GM21423 (cell line): ENCODE measurements around the gene IFNE.
"Not testable (repeated sequence)": the region's sequence is repeated elsewhere in the genome, so short reads cannot be mapped to it uniquely, and the experiment has no call there.

ENCODE experiments used
- ATAC-seq: cut with Tn5 transposase; IDR thresholded peaks from one replicate; pipeline ENCODE4 v1.9.1; 2021; ENCODE audit warnings: mild to moderate bottlenecking, moderate library complexity; ENCODE audit not compliant: unreplicated experiment

IFNE gene

DNA sequence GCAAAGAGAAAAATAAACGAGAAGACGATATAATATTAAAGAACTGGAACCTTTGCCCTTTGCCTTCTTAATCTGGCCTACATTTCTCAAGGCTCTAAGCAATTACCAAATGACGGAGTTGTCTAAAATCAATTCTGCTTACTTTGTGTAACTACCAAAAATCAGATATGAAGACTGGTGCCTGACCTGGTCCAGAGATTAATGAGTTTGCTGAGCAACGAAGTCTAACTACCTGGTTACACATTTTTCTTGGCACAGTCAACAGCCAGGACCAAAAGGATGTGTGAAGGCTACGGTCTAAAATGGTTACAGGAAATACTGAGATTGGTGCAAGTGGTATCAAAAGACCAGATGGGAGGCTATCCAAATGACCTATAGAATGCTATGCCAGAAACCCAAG is 17.8 kb upstream of the IFNE start:
- no peak for ATAC-seq

DNA sequence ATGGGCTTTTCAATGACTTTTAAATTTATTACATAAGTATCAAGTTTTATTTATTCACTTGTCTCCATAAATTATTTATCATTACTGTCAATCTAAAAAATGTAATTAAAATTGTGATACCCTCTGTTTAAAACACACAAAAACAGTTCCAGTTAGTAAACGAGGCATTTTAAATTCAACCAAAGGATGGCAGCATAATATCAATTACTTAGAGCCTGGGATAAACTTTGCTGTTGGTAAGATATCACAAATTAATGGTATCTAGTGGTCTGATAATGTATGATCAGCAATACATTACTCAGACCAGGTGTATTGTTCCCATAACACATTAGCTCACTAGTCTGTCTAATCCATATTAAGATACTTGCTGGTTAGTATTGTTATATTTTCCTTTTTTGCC is 9.6 kb upstream of the IFNE start:
- no peak for ATAC-seq

DNA sequence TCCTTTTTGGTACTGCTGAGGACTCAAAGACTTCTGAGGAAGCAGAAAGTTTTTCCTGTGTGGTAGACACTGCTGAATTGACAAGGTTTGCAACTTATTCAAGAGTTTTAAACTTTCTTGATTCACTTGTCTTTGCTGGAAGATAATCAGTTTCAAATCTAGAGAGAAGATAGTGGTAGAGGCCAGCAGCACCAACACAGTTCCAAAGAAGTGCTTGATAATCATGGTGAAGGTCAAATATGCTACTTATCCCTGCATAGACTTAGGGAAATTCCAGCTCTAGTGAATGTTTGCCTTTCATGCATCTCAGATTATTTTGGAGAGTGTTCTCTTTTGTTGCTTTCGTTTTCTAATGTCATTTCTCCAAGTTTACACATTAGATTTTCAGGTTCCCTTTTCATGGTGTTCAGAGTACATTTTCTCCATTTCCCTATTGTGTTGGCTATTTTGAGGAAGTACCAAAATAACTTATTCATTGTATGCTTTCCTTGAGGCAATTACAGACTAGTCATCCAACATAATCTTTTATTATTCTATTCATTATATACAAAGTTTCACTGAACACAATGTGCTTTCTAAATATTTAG is 550 bp downstream of the IFNE start:
- ATAC-seq, result no peak

DNA sequence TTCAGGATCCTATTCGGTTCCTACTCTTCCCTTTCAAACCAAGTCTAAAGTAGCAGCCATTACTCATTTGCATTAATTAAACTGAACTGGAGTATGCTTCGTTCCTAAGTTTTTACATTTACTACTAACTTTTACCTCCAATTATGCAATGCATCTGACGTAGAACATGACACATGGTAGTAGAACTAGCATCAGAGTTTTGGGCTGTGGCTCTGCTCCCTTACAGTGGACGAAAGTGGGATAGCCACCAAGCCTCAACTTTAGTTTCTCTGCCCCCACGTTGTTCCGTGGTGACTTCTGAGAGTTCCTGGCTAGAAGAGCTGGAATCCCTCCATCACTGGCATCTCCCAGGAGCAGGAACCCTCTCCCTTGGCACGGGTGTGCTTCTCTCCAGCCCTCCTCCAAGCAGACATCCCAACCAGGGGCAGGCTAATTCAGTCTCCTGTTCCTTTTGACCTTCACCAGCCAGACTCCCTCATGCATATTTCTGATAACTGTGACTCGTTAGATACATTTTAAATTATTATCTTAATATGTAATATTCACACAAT is 2.9 kb downstream of the IFNE start:
- no peak for ATAC-seq

DNA sequence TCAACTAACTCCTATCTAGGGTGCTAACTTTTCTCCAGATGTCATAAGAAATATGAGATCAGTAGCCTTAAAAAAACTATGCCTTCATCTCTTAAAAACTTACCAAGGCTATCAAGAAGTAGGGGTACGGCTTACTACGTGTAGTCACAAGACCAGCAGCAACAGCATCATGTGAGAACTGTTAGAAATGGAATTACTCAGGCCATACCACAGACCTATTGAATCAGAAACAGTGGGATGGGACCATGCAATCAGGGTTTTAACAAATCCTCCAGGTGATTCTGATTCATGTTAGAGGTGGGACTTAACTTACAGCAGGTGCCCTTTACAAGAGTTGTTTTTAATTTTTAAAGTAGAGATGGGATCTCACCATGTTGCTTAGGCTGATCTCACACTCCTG is 4.6 kb downstream of the IFNE start:
- no peak for ATAC-seq

DNA sequence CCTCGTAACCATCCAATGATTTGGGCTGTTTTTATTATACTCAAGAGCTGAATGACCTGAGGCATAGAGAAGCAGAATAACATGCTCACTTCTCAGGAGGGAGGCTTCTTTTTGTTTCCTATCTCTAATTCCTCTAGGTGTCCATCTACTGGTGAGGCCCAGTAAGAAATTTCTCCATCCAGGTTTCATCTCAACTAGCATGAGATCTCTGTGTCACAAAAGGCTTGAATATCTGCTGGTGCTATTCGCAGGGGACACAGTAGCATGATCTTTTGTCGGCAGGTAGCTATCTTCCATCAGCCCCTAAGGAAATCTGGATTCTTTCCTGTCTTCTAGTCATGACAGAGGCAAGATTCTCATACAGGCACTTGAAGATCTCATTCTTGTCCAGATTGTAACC is 8.9 kb downstream of the IFNE start:
- no peak for ATAC-seq

DNA sequence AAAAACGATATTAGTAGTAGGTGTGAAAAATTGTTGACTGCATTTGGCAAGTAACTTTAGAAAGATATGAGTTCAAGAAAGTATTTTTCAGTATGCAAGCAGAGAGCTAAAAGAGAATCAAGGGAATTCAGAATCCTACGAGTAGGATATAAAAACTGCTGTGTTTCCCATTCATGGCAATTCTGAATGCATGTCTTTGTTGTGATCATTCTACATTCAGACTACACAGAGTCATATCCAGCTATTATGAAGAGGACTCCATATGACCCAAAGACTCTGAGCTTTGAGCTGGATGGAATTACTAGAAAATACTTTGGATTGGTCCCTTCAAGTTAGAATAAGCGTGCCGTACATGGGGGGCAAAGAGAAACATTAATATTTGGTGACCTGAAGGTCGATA is 12.0 kb downstream of the IFNE start:
- ATAC-seq, result no peak

DNA sequence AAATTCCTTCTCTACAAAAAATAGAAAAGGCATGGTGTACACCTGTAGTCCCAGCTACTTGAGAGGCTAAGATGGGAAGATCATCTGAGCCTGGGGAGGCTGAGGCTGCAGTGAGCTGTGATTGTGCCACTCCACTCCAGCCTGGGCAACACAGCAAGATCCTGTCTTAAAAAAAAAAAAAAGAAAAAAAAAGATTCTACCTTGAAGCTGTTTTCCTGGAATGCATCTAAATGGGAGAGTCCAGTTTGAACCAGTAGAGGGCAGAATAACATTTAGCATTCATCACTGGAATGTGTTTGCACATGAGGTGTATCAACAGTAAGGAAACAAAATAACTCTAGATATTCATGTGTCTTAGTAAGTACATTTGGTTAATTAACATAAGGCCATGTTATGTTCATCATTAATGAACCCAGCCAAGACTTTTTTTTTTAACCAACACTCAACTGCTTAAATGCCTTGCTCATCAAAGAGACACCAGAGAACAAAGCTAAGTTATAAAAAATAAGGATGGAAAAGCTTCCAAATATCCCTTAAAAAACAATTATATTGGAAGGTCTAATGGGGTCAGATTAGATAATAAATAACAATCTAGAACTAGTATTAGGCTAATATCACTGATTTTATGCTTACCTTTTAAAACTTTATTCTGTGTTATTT is 16.1 kb downstream of the IFNE start:
- no peak for ATAC-seq

DNA sequence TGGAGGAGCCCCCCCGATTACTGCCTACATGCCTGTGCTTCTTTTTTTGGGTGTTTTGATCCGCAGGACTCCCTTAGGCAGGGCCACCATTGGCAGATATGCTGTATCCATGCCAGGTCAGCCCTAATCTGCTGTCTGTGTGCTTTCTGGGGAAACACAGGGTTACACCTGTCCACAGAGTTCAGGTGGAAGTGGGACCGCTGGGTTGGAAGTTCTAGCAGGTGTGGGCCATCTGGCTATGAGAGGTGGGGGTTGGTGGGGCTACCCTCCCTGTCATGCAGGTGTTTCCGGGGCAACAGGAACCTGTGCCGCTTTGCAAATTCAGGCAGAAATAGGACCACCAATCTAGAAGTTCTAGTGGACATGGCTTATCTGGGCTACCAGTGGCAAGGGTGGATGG is 17.0 kb downstream of the IFNE start:
- ATAC-seq, result no peak

DNA sequence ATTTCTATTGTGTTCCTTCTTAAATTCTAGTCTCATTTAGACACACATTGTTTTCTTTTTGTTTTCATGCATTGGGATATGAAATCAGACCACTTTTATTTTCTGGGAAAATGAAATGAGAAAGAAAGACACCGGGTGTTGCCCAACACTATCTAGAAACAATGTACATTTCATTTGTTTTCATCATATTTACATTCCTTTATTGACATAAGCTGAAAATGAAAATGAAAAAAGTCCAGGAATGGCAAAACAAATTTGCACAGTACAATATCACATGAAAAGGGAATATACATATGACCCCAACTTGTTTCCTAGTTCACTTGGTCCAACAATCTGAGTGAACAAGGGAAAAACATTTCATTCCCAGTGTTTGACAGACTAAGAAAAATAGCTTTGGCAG is 20.7 kb downstream of the IFNE start:
- ATAC-seq, result no peak

DNA sequence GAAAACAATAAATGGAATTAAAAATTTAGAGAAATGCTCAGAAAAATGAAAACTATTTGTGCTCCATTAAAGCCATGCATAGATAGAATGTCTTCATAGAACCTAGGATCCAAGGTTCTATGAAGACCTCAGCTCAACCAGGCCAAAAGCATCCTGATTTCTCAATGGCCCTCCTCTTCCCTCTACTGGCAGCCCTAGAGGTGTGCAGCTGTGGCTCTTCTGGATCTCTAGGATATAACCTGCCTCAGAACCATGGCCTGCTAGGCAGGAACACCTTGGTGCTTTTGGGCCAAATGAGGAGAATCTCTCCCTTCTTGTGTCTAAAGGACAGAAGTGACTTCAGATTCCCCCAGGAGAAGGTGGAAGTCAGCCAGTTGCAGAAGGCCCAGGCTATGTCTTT is 26.8 kb downstream of the IFNE start:
- ATAC-seq, result peak; percentile 78

DNA sequence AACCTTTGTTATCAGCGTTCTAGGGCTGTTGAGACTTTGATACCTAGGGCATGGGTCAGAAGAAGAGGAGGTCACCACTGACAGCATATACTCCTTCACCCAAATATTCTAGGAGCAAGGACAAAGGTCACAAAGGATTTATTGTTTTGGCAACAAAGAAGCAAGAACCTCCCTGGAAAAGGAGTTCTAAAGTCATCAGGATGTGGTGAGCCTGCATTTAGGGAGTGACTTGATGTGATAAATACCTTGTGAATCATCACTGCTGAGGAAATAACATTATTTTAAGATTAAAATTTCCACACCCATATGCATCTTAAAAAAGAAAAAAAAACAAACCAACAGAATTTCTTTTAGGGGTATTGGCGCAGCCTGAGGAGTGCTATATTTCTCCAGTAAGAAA is 28.0 kb downstream of the IFNE start:
- ATAC-seq, result no peak

DNA sequence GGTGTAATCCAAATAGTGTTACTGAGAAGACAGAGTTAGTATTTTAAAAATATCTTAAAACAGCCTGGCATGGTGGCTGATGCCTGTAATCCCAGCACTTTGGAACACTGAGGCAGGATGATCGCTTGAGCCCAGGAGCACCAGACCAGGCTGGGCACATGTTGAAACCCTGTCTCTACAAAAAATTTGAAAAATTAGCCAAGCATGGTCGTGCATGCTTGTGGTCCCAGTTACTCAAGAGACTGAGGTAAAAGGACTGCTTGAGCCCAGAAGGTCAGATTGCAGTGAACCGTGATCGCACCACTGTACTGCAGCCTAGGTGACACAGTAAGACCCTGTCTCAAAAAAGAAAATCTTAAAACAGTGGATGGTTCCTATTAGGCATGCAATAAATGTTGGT is 29.4 kb downstream of the IFNE start:
- ATAC-seq, result no peak

DNA sequence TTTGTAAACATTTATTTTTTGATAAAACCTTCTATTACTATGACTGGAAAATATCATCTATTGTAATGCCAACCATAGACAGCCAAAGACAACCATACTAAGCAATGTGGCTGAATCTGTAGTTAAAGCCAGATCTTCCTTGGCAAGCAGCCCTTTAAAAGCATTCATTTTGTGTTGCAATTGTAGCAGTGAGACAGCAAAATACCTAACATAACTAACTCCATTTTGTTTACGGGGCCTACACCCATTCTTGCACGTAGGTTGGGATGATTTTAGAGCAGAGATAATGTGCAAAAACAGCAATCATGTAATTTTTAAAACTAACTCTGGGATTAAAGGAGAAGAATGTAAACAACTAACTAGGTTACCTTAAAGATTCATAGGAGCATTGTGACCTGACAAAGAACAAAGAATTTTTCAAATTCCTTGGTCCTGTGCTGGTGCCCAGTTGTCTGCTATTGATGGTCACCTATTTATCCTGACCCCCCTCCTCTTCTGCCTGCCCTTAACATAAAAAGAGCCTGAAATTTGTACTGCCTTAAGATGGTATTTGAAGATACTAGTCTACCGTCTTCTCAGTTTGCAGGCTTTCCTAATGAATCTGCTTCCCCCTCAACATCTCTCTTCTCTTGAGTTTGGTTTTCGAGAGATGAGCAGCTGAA is 31.2 kb downstream of the IFNE start:
- no peak for ATAC-seq

DNA sequence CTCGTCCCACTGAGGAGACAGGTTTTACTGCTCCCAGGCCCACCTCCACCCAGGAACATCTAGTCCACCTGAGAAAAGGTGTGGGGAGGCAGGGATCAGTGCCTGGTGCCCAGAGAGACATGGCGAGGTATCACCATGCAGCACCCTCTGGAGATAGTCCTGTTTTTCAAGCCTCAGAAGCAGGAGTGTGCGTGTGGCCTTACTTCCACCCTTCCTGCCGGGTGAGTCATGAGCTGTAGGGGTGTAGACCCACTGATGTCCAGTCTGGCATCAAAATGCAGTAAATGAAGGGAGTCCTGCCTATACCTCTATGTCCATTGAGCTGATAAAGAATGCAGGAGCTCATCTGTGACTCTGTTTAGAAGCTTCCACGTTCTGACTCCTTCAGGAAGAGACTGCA is 32.8 kb downstream of the IFNE start:
- ATAC-seq, result not testable (repeated sequence)

DNA sequence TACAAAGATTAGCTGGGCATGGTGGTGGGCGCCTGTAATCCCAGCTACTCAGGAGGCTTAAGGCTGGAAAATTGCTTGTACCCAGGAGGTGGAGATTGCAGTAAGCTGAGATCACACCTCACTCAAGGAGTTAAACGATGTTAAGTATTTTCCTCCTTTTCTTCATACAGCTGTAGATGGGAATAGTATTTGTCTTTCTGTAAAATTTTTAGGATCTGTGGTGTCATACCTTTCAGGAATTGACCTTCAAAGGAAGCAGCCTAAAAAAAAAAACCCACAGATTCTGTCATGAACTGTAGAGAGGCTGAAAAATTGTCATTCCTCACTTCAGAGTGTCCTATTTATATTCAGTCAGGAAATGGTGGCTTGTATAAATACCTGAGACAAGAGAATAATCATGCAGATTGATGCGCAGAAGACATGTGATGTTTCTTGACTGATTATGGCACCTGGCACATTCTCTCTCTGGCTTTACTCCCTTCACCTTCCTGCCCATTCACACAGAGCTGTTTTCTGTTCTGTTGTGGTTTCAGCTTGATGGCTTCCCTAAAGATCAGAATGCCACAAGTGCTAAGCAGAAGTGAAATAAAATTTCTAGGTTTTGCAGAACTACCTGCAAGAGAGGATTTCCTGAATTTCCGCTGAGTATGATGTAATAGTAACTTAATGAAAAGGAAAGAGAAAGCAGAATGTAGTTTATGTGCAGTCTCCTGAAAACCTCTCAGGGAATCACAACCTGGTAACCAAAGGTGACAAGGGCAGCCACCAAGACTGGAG is 38.1 kb downstream of the IFNE start:
- ATAC-seq, result peak; percentile 93

DNA sequence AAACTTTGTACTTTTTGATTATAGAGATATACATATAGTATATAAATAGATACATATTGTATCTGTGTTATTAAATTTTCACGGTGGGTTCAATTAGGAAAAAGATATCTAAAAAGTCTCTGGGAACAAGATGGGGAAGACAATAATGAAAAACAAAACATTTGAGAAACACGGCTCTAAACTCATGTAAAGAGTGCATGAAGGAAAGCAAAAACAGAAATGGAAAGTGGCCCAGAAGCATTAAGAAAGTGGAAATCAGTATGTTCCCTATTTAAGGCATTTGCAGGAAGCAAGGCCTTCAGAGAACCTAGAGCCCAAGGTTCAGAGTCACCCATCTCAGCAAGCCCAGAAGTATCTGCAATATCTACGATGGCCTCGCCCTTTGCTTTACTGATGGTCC is 42.0 kb downstream of the IFNE start, which contains the start of gene IFNA1:
Gene IFNA1, plus strand, starts transcription at position 301 of the 400 bp plus-strand sequence. Its CDS starts 69 bp downstream, at position 370.
- ATAC-seq, result no peak

DNA sequence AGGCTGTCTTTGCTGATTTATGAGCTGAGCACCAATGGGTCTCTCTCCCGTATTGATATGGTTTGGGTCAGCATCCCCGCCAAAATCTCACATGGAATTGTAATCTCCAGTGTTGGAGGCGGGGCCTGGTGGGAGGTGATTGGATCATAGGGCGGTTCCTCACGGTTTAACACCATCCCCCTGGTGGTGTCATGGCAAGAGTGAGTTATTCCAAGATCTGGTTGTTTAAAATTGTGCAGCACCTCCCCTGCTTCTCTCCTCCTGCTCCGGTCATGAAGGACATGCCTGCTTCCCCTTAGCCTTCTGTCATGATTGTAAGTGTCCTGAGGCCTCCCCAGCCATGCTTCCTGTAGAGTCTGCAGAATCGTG is 47.1 kb downstream of the IFNE start:
- not testable (repeated sequence) for ATAC-seq

DNA sequence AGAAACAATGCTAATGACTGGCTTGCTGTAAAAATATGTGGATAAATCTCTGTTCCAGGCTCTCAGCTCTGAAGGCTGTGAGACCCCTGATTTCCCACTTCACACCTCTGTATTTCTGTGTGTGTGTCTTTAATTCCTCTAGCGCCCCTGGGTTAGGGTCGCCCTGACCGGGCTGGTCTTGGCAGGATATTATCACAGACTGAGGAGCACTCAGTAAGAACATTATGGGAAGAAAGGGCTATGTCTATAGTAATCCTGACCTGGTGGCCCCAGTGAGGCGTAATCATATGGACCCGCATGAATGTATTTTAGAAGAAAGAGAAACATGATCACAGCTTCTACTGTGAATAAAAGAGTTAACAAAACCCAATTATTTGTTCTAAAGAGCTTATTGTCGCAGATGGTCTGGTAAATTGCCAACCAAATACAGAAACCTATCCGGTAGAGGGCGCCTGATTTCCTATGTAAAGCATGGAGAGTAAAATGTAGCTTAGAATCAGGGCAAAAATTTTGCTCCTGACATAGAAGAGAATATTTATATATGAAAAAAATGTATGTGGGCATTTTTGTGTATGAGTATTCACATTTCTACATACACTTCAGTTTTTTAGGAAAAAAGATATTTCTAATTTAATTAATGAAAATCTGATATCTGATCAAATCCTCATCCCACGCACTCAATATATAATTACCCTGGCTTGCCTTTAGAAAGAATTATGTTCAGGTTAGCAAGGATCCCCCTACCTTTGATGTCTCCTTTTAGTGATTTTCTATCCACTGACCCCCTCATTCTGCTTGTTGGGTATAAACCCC is 47.7 kb downstream of the IFNE start:
- no peak for ATAC-seq

DNA sequence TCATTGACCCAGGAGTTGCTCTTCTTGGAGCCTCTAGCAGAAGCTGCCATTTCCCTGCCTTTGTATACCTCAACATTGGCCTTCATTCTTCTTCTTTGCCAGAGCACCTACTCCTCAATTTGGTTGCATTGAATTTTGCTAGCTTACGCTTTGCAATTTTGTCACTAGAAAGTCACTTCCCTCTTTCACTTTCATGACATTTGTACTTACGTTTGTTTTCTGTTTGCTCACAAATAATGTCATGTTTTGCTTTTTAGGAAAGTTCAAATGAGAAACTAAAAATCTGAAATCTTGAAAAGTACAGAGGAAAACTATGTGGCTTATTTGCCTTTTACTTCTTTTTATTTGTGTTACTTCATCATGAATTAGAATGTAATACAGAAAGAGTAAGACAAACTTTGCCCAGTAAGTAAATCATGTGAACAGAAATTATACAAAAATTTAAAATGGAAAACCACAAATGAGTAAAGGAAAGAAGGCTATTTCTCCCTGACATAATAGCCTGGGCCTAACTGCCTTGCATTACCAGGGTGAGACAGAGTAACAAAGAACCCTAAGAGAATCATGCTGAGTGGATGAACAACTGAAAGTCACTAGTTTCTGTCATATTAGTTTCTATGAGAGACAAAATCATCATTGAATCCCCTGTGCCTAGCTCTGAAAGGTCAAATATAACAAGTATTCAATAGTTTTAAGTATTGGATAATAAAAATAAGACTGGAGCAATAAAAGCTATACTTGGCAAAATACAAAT is 49.3 kb downstream of the IFNE start:
- peak; percentile 58 for ATAC-seq
